H1 (cell line): ENCODE data around the gene COLQ. TPM values are rescaled to one million over a fixed set of nuclear protein-coding genes. Genes with fewer than 3 reads are reported as not detected.

Experiments
- RNF2 ChIP-seq: fragments of 200-900, 300-1000 bp; sonication (generic); IDR thresholded peaks from 2 replicates; pipeline ENCODE4 v1.7.1; 2016; ENCODE audit warnings: borderline replicate concordance, low read depth, mild to moderate bottlenecking, antibody characterized with exemption, low read length; ENCODE audit not compliant: poor library complexity, severe bottlenecking; ENCODE audit errors: missing control alignments
- polyA plus RNA-seq, 7 experiments: library from polyadenylated mRNA; depleted of rRNA in 3 of 7; stranded (reverse) in 5 of 7; unstranded in 2 of 7; fragments of >200 nt in 5 of 7; fragments of 200-250 nt in 2 of 7; gene quantifications; 1 replicate in 5 of 7; 2 replicates in 1 of 7; 4 replicates in 1 of 7; pipeline versions ENCODE4 v1.2.1 to v1.2.3, GENCODE V29; 2011 to 2013; ENCODE audit warnings: missing spikeins in 2 of 7, mixed read lengths in 2 of 7
- total RNA-seq: library from RNA; stranded (reverse); fragmentation: NEBNext Ultra II Directional; extraction: Animal tissue kit (Norgen Biotek cat#: 25700); gene quantifications from 2 replicates; pipeline ENCODE4 v1.2.1, GENCODE V29; 2021

COLQ gene
- total and polyA plus RNA-seq, 2 of the 8 experiments (the other 6 are each of a cell fraction or from before 2014, with no cell fraction given) = 1.5 to 1.9 TPM

- no peak for TF ChIP-seq RNF2
- TF ChIP-seq, all 59 proteins: peak for 0
Observed at GRCh38 chr3:15519096-15519495, 2.4 kb downstream of the COLQ start (continued).
